ENCODE data around the gene ELAVL2.

Gene ELAVL2

DNA sequence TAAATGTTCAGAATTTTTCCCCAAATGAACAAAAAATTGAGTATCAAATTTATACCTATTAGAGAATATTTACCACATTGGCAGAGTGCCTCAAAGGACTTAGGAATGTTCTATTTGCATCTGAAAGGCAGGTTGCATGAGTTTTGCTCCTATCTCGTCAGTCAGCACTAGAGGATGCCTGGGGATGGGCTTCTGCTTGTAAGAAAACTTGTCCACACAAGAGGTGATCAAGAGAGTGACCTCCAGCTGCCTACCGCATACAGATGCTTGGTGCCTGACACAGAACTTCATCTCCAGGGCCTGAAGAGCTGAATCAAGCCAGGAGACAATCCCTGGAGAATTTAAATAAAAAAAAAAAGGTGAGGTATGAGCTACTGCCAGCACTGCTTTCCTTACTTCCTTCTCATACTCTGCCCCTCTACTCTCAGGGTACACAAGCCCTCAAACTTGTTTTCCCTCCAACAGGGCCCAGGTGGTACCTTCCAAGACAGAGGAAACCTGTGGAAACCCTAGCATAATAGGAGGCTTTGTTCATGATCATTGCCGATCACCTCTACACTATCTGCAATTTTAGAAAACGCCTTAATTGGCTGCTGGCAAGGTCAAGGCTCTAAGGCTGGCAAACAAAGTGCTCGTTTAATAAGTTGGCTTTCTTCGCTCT is 166.6 kb downstream of the ELAVL2 start:
- no peak for DNase-seq

DNA sequence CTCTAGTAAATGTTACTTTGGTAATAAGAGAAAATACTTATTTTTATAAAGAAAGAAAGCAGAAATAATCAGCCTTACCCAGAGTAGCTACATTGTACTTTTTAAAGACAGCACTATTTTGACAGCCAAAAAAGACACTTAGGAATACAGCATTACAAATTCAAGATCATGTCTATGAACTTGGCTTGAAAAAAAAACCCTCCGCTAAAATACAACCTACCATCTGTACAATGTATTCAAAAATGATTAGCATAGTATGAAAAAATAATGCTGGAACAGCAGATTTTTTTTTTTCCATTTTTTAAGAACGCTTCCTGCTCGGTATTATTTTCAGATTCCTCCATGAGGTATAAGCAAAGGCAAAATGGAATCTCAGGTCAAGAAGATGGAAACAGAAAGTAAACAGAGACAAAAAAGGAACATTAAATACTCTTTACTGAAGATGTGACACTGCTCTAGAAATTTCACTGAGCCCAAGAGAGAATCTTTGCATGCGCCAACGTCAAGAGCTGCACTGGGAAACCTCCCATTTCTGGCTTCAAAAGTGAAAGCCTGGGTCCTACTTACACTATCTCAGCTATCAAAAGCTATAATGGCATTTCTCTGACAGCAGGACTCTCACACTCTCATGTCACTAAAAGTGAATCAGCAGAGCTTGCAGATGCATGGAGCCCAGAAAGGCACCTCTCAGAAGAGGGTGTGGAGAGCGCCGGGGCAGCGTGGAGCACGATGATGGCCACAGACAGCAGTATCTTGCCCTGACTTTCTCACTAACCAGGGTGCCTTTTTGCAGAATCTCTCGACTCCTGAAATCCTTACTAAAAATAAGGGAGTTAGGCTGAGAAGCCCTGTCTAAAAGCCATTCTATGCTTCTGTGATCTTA is 167.4 kb downstream of the ELAVL2 start:
- no peak for DNase-seq

DNA sequence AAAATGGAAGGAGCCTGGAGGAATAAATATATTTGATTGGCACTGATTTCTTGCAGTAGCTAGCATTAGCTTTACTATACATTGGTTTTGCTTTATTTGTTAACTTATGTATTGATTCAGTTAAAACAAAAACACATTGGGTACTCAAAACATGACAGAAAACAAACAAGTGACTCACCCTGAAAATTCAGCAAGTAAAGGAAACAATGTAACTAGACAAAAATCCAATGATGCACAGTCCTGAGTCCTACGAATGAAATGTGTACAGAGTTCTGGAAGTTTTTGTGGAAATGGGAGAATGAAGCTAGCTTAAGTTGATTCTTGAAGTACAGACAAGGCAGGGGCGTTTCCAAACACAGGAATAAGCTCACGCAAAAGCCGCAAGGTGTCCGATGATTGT is 175.0 kb downstream of the ELAVL2 start:
- no peak for DNase-seq

DNA sequence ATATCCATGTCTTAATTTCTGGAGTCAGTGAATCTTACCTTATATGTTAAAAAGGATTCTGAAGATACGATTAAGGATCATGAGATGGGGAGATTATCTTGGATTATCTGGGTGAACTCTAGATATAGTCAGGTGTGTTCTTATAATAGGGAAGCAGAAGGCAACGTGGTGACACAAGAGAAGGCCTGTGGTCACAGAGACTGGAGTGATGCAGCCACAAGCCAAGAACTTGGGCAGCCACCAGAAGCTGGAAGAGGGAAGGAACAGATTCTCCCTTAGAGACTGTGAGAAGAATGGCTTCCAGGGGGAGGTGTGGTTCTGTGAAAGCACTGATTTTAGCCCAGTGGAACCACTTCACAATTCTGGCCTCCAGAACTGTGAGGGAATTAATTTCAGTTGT is 177.4 kb downstream of the ELAVL2 start:
- no peak for DNase-seq

DNA sequence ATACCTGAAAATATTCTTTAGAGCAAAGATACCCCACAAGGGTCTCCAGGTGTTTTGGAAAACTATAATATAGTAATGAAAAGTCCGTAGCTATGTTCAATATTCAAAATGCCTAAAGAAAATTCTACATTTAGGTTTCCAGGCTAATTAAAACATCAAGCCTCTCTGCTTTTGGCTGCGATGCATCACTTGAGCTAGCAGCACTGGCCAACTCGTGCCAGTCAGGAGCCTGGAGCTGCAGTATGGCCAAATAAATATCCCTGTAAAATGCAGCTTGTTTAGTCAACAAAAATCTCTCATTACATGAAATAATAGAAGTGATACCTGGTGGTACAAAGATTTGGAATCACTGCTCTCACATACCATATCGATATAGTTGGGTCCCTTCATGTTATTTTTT is 181.1 kb downstream of the ELAVL2 start:
- DNase-seq = no peak

DNA sequence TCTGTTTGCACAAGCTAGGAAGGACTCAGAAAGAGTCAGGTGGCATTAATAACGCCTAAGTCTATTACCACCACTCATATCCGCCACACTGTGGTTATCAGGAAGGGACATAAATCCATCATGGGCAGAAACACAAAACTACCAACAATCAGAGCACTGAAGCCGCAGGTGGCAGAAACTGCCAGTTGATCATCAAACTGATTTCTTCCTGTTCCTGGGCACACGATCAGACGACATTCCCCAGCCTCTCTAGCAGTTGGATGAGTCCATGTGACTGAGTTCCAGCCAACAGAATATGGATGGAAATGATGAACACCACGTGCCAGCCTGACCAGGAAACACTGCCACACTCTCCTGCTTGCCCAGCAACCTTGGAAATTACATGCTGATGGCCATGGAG is 181.7 kb downstream of the ELAVL2 start:
- no peak for DNase-seq

DNA sequence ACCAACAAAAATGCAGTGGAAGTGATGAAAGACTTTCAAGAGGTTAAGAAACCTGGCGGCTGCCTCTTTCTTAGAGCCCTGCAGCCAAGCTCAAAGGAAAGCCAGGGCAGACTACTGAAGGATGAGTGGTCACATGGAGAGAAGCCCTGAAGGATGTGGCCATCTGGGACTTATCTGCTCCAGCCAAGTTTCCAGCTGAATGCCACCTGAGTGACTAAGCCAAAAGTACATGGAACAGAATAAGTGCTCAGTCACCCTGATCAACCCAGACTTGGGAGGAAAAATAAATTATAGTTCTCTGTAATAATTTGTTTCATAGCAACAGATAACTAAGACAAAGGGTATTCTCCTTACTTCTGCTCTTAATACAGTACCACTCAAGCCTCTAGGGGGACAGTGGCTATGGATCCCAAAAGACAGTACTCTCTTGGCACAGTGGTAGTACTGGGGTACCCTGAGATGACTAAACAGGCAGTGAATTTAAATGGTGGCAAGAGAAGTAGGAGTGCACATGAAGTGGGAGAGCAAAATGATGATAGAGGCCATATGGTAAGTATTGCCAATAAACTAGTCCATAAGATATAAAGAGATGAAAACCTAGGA is 182.3 kb downstream of the ELAVL2 start:
- DNase-seq = no peak
